ENCODE measurements around the gene ACLY.
"Not testable (repeated sequence)": the region's sequence is repeated elsewhere in the genome, so short reads cannot be mapped to it uniquely, and the experiment has no call there.

DNA sequence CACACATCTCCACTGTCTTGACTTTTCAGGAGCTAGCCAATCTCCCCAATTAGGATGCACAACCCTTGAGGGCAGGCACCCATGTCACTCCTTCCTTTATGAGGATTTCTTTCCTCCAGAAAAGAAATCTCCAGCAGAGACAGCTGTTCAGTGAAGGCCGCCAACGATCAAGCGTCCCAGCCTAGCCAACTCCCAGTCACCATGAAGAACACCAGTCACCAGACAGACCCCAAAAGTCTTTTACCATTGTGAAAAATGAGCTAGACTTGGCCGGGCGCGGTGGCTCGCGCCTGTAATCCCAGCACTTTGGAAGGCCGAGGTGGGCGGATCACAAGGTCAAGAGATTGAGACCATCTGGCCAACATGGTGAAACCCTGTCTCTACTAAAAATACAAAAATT is 88.8 kb downstream of the ACLY start:
- TF ChIP-seq, protein P1, sequence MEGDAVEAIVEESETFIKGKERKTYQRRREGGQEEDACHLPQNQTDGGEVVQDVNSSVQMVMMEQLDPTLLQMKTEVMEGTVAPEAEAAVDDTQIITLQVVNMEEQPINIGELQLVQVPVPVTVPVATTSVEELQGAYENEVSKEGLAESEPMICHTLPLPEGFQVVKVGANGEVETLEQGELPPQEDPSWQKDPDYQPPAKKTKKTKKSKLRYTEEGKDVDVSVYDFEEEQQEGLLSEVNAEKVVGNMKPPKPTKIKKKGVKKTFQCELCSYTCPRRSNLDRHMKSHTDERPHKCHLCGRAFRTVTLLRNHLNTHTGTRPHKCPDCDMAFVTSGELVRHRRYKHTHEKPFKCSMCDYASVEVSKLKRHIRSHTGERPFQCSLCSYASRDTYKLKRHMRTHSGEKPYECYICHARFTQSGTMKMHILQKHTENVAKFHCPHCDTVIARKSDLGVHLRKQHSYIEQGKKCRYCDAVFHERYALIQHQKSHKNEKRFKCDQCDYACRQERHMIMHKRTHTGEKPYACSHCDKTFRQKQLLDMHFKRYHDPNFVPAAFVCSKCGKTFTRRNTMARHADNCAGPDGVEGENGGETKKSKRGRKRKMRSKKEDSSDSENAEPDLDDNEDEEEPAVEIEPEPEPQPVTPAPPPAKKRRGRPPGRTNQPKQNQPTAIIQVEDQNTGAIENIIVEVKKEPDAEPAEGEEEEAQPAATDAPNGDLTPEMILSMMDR (optimal IDR thresholded peaks at IDR 0.05 in 1 of 3, IDR thresholded peaks at IDR 0.05 in 1 of 3, conservative IDR thresholded peaks at IDR 0.05 in 1 of 3; ENCODE audit: extremely low read depth in 1 of 3, insufficient read depth in 2 of 3, low read length in 3 of 3), result not testable (repeated sequence)
- not testable (repeated sequence) for TF ChIP-seq EZH2 (IDR thresholded peaks at IDR 0.05; ENCODE audit: low read length)
